NCI-H2227 treated with DMSO at 0.1 percent for 48 hours (cell line): ENCODE measurements around the gene IL16.
"Not testable (repeated sequence)": the region's sequence is repeated elsewhere in the genome, so short reads cannot be mapped to it uniquely, and the experiment has no call there.

ENCODE experiments used
- DNase-seq: peaks from one replicate; lab custom pipeline; 2025; lab: John Stamatoyannopoulos, UW

IL16 gene

DNA sequence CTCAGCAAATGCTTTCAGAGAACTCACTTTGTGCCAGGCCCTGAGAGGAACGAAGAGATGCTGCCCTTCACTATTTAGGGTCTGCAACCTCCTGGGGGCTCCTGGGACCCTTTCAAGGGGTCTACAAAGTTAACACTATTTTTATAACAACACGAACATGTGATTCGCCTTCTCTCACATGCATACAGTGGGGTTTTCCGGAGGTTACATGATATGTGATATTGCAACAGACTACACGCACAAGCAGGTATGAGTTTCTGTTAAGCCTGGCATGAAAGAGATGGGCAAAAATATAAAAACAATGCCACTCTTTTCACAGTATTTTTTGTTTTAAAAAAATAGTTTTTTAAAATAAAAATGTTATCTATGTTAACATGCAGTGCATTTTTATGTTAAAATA is 117.0 kb downstream of the IL16 start:
- no peak for DNase-seq

DNA sequence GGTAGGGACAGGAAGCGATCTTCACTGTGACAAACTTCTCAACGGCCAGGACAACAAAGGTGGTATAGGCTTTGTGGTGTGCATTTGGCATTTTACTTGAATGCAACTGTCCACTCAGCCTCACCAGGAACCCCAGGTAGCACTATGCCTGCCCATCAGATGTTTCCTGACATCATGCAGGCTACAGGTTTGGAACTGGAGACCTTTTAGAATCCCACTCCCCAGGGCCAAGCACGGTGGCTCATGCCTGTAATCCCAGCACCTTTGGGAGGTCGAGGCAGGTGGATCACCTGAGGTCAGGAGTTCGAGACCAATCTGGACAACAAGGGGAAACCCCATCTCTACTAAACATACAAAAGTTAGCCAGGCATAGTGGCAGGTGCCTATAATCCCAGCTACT is 117.7 kb downstream of the IL16 start:
- no peak for DNase-seq

DNA sequence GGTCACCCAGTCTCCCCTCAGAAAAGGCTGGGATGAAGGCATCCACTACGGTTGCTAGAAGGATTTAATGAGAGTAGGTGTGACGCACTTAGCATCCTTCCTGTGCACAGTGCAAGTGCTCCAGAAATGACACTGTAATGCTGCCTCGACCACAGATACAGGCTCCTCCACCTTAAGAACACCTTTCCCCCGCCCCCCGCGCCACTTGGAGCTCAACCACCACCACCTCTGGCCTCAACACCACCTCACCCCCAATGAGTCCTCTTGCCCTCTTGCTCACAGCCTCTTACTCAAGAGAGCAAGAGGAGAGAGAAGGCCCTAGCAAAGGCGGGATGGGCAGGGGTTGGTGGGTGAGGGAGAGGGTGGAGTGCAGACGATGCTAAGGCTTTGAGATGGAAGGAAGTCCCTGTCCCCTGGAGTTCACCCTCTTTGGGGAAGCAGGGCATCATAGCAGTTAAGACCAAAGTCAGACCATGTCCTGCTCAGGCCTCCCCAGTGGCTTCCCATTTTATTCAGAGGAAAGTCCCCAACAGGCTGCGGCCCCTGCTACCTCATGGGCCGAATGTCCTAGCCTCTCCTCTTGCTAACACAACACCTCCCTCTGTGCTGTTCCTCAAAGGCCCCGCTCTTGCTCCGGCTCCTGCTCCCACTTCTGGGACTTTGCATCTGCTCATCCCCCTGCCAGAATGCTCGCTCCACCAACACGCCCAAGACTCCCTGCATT is 118.9 kb downstream of the IL16 start:
- no peak for DNase-seq

DNA sequence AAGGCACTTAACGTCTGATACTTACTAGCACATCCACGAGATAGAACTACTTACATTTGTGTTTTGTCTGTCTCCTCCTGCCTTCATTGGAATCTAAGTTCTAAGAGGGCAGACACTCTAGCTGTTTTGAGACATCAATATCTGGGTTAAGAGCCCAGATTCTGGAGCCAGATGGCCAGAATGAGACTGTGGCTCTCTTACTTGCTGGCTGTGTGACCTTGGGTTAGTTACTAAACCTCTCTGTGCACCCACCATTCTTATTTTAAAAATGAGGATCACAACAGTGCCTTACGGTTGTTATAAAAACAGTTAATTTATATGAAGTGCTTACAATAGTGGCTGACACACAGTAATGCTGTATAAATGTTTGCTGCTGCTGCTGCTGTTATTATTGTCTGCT is 119.6 kb downstream of the IL16 start:
- no peak for DNase-seq

DNA sequence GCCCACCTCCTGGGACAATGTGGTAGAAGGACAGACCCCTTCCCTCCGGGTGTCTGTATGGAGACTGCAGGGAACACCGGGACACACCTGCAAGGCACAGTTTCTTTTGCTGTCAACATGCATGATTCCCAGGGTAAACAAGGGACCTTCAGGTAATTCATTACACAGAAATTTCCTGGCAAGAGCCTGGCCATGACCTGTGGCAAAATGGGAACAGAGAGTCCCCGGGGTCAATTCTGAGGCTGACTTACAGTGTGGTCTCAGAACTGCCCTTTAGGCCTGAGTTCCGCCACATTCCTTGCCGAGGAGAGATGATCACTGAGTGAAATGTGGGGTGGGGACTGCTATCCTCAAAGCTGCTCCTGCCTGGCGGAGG is 121.0 kb downstream of the IL16 start:
- DNase-seq: no peak

DNA sequence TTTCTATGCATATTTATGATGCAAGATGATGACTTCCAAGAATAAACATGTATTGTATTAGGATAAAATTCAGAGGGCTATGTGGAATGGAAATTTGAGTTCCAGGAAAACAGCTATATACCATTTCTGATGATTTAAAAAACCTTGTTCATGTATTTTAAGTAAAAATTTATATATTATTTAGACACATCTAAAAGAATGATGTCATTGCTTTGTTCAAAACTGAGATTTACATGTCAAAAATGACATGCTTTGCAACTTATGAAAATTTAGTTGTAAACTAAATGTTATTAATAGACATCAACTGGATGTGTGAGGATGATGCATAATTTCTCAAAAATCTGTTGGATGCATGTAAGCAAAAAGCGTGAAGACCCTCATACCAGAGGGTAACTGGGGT is 125.0 kb downstream of the IL16 start:
- no peak for DNase-seq

DNA sequence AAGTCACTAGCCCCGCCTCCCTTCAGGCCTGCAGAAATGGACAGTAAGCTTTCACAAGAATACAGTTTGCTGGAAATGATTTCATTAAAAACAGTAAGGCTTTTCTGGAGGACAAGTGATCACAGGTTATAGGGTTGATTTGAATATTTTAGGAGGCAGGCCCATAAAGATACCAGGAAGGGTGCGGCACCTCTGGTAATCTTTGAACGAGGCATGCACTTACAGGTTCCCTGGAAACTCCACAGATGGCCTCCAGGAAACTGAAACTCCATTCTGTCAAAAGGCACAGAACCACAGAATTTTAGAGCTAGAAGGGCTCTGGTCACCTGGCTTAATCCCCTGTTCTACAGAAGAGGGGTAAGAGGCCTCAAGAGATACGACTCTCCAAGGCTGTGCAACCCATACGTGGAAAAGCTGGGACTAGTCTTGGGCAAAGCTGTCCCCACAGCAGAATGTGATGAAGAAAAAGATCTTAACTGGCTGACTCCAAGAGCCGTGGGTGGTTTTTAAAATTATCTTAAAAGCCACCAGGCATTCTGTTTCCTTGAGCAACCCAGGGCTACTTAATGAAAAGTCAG is 126.1 kb downstream of the IL16 start:
- DNase-seq: no peak

DNA sequence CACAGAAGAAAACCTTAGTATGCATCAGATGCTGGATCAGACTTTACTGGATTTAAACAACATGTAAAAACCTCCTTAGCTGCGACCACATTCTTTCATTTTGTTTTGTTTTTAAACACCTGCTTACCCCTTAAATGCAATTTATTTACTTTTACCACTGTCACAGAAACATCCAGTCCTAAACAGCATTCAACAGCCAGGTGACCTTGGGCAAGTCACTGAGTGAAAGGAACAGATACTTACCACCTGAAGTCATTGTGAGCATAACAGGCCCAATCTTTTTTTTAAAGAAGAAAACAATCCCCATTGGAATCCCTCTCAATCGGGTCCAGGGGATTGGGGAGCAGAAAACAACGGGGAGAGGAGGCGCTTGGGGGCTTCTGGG is 126.9 kb downstream of the IL16 start:
- no peak for DNase-seq

DNA sequence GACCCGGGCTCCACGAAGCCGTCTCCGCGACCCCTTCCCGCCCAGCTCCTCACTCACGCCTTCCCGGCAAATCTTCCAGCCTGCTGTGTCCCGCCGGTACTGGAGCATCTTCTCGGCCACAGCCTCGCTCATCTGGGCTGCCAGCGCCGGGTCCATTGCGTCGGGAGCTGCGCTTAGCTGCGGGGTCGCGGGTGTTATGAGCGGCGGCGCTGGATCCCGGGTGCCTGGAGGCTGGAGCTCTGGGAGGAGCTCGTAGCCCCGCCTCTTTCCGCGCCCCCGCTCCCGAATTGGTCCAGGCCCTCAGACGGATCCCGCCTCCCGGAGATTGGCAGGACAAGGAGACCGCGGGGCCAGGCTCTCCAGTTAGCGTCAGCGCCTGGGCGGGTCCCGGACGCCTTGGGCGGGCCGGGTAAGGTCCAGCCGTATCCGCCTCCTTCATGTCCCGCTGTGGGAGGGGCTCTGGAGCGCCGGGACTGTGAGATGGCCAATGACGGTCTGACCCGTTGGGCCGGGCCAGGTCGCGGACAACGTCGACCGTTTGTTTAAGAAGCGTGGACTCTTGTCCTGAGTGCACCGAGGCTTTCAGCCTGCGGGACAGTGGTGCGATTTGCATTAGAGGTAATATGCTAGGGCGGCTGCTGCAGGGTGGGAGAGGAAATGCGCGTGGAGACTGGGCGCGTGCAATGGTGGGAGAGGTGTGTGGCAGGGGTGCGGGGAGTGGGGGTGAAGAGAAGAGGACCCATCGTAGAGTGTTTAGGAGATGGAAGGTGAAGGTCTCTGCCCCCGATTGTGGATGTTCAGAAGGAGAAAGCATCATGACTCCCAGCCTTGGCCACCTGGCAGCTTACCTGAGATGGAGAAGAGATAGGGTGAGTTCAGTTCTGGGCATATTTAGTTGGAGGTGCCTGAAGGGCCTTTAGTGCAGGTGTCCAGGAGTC is 127.5 kb downstream of the IL16 start, which contains the start of gene STARD5:
TSS of gene STARD5 (minus strand) at position 198 of the 938 bp plus-strand sequence. CDS start at position 156, 42 bp downstream.
- peak; percentile 87 for DNase-seq

DNA sequence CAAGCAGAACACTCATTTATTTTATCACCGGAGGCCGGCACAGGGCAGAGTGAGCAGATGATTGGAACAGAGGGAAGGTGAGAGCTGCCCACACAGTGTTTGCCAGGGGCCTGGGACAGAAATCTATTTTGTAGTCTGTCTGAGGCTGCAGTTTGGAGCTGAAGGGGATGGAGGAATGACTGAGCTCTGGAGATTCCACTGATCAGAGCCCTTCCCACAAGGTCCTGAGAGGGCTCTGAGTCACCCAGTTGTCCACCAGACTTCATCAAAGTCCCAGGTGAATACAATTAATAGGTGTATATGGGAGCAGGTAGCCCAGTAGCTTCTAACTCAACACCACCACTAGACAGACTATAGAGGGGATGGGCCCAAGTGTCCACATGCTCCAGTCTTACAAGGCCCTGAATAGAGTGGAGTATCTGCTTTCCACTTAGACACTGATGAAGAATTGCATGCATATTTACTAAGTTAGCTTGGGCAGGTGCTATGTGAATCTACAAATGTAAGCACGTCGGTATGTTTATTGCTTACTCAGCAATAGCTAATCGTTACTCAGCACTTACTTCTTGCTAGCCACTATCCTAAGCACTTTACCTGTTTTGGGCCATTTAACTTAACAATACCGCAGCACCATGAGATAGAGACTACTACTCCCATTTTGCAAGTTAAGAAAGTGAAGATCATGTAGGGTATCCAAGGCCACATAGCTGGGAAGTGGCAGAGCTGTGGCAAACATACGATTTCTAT is 130.0 kb downstream of the IL16 start:
- no peak for DNase-seq

DNA sequence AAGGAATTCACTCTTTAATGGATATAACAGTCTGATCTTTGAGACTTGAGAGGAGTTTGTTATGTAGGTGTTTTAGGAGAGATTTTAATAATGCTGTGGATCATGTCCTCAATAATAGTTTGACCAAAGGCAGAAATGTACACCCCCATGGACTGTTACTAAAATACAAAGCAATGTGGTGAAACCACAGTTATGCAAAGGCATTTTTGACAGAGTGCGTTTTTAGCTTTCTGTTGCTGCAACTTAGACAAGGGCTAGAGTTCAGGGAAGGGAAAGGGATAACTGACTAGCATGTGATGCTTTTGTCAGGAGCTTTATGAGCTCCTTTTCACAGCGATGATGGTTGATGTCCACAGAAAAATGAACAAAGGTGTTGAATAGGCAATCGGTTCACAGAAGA is 130.8 kb downstream of the IL16 start:
- DNase-seq: no peak

DNA sequence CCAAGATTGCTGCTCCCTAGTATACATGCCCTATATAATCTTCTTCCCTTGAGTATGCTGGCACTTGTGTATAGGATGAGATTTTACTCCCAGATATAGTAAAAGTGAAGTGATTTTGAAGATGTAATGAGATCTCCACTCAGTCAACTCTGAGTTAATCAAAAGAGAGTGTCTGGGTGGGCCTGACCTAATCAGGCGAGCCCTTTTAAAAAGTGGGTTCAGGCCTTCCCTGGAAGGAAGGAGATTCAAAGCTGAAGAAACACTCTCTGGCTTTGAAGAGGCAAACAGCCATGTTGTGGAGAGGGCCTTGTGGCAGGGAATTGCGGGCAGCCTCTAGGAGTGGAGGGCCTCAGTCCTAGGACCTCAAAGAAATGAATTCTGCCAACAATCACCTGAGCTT is 132.8 kb downstream of the IL16 start:
- DNase-seq: no peak

DNA sequence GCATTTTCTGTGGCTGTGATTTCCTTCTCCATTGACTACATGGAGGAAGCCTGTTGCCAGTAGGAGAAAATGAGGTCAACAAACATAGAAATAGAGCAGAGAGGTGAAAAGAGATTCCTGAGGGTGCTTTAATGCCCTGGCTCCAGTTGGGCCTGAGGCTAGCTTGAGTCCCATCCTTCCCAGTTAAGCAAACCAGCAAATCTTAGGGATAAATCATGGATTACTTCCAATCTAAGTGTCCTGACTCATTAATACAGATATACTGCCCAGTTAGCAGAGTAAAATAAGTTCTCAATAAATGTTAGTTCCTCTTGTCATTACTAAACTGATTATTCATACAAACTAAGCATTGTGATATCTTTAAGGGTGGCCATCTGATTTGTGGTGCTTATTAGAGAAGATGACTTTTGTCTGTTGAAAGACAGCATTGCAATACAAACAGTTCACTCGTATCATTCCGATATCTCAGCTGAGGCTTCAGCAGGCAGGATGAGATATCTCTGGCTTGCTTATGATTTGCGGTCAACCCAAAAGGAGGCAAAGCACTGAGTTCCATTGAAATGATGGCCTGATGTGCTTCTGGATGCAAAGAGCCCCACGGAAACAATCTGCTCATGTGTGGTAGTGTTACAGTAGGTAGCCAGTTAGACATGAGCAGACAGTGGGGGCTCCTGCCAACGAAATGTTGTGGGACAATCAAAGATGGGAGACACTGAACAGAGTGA is 133.8 kb downstream of the IL16 start:
- DNase-seq: no peak

DNA sequence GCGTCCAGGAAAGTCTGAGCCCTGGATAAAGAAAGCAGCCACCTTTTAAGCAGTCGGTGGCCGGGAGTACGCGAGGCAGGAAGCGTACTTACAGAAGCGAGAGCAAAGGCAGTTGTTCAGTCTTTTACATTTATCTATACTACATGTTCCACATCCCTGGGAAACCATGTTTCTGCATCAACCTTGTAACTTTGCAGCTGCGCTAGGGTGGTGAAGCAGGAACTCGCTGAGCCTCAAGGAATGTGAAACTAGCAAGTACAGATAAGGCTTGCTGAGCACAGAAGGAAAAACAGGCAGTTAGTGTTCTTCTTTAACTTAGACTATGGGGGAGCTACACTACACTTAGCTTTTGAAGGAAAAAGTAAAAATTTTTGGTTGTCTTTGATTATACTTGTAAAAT is 134.5 kb downstream of the IL16 start:
- DNase-seq: not testable (repeated sequence)

DNA sequence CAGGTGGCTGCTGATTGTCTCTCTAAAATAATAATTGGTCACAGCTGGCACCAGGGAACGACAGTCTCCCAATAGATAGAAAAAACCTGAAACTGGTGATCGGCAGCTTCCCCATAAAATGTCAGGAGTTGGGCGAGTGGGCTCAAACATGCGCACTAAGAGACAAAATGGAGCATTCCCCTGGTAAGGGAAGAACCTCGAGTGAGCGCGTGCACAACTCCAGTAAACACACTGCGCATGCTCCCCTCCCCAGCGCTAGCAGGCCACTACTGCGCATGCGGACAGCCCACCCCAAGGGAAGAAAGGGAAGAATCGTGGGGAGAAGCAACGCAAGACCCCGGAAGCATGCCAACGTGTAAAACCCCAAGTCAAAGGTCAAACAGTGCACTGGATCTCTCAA is 134.9 kb downstream of the IL16 start:
- no peak for DNase-seq

DNA sequence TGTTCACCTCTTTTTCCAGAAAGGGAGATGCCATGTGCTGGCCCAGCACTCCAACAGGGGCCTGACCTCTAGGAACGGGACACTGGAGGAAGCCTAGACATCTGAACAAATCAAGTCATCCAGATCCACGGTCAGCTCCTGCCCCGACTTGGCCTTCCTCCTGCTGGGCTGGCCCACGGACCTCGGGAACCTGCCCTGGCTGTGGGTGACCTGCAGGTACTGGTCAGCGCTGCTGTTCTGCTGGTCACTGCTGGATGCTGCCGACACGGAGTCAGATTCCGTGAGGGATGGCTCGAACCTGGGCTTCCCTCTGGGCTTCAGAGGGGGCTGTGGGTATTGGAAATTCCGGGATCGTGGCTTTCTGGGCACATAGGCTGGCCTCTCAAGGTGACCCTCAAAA is 135.6 kb downstream of the IL16 start:
- no peak for DNase-seq

DNA sequence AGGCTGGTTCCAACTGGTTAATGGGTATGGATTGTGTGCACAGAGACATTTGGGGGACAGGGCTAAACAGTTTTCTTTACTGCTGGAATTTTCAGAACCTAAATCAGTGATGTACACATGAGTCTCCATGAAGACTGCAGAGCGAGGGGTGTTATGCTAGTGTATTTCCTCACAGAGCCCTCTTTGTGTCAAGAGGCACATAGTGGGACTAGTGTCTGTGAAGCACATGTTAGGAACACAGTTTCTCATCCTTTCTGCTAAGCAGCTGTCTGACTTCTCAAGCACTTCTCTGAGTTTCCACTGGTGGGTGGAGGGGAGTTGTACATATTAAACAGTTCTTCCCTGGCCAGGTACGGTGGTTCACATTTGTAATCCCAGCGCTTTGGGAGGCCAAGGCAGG is 136.7 kb downstream of the IL16 start:
- DNase-seq: no peak

DNA sequence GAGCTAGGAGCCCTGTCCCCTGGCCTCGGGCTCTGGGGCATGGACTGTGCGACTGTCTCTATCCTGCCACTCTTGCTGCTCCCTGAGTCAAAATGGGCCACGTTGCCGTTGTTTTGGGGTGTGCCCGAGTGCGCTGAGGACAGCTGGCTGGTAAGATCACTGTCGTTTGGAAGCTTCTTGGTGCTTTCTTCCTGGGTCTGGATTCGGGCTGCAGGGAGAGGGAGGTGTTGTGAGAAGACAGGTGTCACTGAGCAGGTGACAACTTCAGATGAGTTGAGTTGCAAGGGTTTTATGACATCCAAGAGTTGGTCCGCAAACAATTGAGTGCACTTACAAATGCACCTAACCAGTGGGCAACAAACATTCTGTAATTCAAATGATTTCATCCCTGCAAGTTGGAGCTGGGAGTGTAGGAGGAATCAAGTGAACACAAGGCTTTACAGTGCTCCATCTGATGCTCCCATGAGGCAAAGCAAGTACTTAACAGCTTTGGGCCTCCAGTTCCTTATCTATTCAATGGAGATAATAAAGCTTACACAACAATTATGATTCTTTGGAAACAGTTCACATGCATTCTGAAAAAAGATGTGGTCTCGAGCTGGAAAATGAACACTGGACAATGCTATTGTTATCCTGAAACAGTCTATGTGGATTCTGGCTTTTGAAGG is 138.2 kb downstream of the IL16 start:
- no peak for DNase-seq

DNA sequence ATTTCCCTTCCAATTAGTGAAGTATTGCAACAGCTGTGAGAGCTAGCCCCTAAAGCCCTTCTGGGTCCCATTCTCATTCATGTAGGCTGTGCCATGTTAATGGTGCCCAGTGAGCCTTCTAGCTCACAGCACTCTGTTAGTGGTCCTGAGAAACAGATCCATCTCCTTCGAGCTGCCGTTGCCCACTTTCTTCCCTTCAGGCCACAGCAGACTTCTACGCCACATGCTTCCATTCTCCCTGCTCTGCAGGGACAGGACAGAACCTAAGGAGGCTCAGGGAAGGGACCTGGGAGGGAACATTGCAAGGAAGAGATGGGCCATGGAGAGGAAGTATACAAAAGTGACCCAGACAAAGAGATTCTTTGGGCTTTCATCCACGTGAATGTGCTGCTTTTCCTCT is 139.0 kb downstream of the IL16 start:
- DNase-seq: no peak

DNA sequence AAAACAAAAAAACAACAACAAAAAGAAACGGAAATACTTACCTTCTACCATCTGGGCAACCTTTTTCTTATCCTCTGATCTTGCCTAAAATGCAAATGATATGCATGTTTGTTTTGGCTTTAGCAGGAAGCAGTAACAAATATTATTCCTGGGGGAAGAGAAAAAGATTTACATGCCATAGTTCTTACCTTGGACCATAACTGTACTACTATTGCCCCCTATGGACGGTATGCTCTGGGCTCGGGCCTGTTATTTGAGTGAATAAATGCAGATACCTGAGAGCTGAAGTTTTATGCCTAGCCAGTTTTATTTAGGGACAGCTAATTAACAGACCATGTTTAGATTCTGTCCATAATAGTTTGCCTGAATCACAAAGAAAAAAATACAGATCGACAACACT is 139.9 kb downstream of the IL16 start:
- no peak for DNase-seq

DNA sequence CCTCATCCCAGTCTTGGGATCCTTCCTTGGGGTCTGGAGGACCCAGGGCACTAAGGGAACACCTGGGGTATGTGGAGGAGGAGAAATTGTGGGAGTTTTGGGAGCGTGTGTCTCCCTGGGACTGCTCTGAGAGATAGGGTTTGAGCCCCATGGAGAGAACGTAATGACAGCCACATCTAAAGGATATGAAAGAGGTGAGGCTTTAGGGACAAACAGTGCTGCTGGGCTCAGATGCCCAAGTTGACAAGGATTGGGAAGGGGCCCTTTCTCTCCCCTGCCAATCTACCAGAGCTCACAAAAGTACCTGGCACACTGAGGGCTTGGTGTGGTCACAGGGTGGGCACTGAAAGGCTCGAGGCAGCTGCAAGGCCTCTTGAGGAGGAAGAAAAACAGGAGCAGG is 140.6 kb downstream of the IL16 start:
- no peak for DNase-seq
